HepG2 (cell line): ENCODE results near the gene METRN. TPM values are rescaled to one million over a fixed set of nuclear protein-coding genes. Genes with fewer than 3 reads are reported as not detected.

ENCODE experiments used
- ARNT ChIP-seq: fragments of 450-650 bp; IDR thresholded peaks from 2 replicates; pipeline ENCODE4 v1.6.1; 2017
- ATF7-NPFF ChIP-seq: sonication (generic); formaldehyde crosslinking; IDR thresholded peaks from 2 replicates; pipeline ENCODE4 v1.8.1; 2023; ENCODE audit warnings: mild to moderate bottlenecking, low read depth, missing genetic modification reagents, moderate library complexity
- CBX1 ChIP-seq: IDR thresholded peaks from one replicate; pipeline ENCODE4 v1.6.1; 2016; ENCODE audit warnings: antibody characterized with exemption, low read depth
- DR1 ChIP-seq: sonication (generic); formaldehyde crosslinking; IDR thresholded peaks from 2 replicates; pipeline ENCODE4 v1.8.0; 2021; ENCODE audit warnings: mild to moderate bottlenecking, missing genetic modification reagents, inconsistent platforms
- MAZ ChIP-seq, 2 experiments: sonication (generic) in 1 of 2; formaldehyde crosslinking in 1 of 2; IDR thresholded peaks; 2 replicates each; pipeline versions ENCODE4 v1.5.0 to v1.6.1; 2012 to 2020; ENCODE audit warnings: low read depth in 2 of 2, mild to moderate bottlenecking in 2 of 2, borderline replicate concordance in 1 of 2, improper control_type of control experiment in 1 of 2, low read length in 1 of 2, missing genetic modification reagents in 1 of 2, moderate library complexity in 1 of 2
- MTF2 ChIP-seq: sonication (generic); formaldehyde crosslinking; IDR thresholded peaks from 2 replicates; pipeline ENCODE4 v1.5.0; 2020; ENCODE audit warnings: missing genetic modification reagents, borderline replicate concordance
- NFKBIZ ChIP-seq: IDR thresholded peaks from 2 replicates; pipeline ENCODE4 v1.6.1; 2018; ENCODE audit warnings: missing genetic modification reagents, missing compliant biosample characterization
- SMAD3 ChIP-seq: sonication (generic); formaldehyde crosslinking; IDR thresholded peaks from 2 replicates; pipeline ENCODE4 v1.4.0; 2020; ENCODE audit warnings: missing genetic modification reagents
- SOX13 ChIP-seq, 3 experiments: fragments of 450-650 bp in 1 of 3; sonication (generic) in 1 of 3; formaldehyde crosslinking in 1 of 3; IDR thresholded peaks in 2 of 3; conservative IDR thresholded peaks in 1 of 3; 2 replicates each; pipeline versions ENCODE4 v1.5.0 to v1.6.1; 2016 to 2020; ENCODE audit warnings: antibody characterized with exemption in 1 of 3, mild to moderate bottlenecking in 1 of 3, missing compliant biosample characterization in 1 of 3, missing genetic modification reagents in 1 of 3, moderate library complexity in 1 of 3
- SRSF1 ChIP-seq: fragments of 200-400 bp; formaldehyde crosslinking; optimal IDR thresholded peaks from 2 replicates; pipeline ENCODE3; 2017; ENCODE audit warnings: mild to moderate bottlenecking, low read depth, low read length, moderate library complexity
- STAG1 ChIP-seq: sonication (generic); formaldehyde crosslinking; IDR thresholded peaks from 2 replicates; pipeline ENCODE4 v1.4.0; 2020; ENCODE audit warnings: missing genetic modification reagents
- THAP8 ChIP-seq: sonication (generic); formaldehyde crosslinking; IDR thresholded peaks from 2 replicates; pipeline ENCODE4 v1.5.1; 2020; ENCODE audit warnings: missing genetic modification reagents, mild to moderate bottlenecking, borderline replicate concordance
- YY1 ChIP-seq: IDR thresholded peaks from 2 replicates; pipeline ENCODE4 v1.6.1; 2011; ENCODE audit warnings: low read length, low read depth, moderate library complexity, mild to moderate bottlenecking; ENCODE audit not compliant: insufficient read depth, insufficient replicate concordance
- ZBTB43 ChIP-seq: sonication (generic); formaldehyde crosslinking; conservative IDR thresholded peaks from 2 replicates; pipeline ENCODE4 v1.4.0; 2020; ENCODE audit warnings: missing genetic modification reagents
- ZFP37 ChIP-seq: sonication (generic); formaldehyde crosslinking; IDR thresholded peaks from 2 replicates; pipeline ENCODE4 v1.4.0; 2020; ENCODE audit warnings: missing genetic modification reagents, borderline replicate concordance
- ZNF777 ChIP-seq: sonication (generic); formaldehyde crosslinking; IDR thresholded peaks from 2 replicates; pipeline ENCODE4 v1.4.0; 2020; ENCODE audit warnings: missing genetic modification reagents
- polyA plus RNA-seq, 8 experiments: library from polyadenylated mRNA; depleted of rRNA in 3 of 8; stranded (reverse) in 7 of 8; unstranded in 1 of 8; fragments of >200 nt; fragmentation: Illumina TruSeq in 4 of 8; extraction: Trizol in 4 of 8; gene quantifications; 2 replicates each; pipeline versions ENCODE4 v1.2.1 to v1.2.3, GENCODE V29; 2011 to 2016; ENCODE audit warnings: low read depth in 4 of 8, missing spikeins in 1 of 8, mixed read lengths in 1 of 8; ENCODE audit not compliant: insufficient read depth in 1 of 8
- total RNA-seq, 5 experiments: library from RNA; depleted of rRNA; stranded (reverse); fragments of >200 nt; fragmentation: Illumina TruSeq; extraction: Trizol; gene quantifications; 2 replicates each; pipeline ENCODE4 v1.2.3, GENCODE V29; 2016; ENCODE audit warnings: low read depth in 1 of 5
- TF ChIP-seq, protein P1 (sequence below): sonication (generic); formaldehyde crosslinking; IDR thresholded peaks from 2 replicates; pipeline ENCODE4; 2020; ENCODE audit warnings: missing genetic modification reagents, mild to moderate bottlenecking, borderline replicate concordance
- TF ChIP-seq, protein P2 (sequence below): sonication (generic); formaldehyde crosslinking; IDR thresholded peaks from 2 replicates; pipeline ENCODE4 v1.4.0; 2020; ENCODE audit warnings: missing genetic modification reagents
- TF ChIP-seq, protein P3 (sequence below): IDR thresholded peaks from 2 replicates; pipeline ENCODE4 v1.6.1; 2018; ENCODE audit warnings: missing genetic modification reagents, mild to moderate bottlenecking, missing compliant biosample characterization

METRN gene
- total and polyA plus RNA-seq, 2 of the 13 experiments (the other 11 are each of a cell fraction or from before 2014, with no cell fraction given): 25.5 to 46.1 TPM

DNA sequence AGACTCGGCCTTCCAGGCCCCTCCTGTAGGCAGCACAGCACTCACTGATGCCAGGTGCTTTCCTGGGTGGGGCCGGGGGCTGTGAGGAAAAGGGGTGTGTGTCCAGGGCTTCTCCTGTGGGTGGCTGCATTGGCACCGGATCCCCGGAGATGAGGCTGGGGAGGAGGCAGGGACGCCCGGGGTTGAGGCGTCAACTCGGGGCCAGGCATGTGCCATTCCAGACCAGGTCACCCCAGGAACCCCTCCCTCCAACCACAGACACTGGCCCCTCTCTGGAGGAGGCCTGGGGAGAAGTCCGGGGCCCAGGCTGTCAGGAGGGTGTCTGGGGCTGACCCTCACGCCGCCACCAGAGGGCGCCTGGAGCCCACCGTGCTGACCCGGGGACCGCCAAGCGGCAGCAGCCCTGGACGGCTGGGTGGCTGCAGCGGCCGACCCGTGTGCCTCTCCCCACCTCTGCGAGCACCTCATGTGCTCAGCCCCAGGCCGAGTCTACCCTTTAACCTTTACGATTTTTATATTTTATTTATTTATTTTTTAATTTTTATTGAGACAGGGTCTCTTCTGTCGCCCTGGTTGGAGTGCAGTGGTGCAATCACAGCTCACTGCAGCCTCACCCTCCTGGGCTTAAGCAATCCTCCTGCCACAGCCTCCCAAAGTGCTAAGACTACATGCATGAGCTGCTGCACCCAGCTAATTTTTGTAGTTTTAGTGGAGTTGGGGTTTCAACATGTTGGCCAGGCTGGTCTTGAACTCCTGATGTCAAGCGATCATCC, 3.2 kb upstream of the METRN start (continued):
- TF ChIP-seq, protein P1, sequence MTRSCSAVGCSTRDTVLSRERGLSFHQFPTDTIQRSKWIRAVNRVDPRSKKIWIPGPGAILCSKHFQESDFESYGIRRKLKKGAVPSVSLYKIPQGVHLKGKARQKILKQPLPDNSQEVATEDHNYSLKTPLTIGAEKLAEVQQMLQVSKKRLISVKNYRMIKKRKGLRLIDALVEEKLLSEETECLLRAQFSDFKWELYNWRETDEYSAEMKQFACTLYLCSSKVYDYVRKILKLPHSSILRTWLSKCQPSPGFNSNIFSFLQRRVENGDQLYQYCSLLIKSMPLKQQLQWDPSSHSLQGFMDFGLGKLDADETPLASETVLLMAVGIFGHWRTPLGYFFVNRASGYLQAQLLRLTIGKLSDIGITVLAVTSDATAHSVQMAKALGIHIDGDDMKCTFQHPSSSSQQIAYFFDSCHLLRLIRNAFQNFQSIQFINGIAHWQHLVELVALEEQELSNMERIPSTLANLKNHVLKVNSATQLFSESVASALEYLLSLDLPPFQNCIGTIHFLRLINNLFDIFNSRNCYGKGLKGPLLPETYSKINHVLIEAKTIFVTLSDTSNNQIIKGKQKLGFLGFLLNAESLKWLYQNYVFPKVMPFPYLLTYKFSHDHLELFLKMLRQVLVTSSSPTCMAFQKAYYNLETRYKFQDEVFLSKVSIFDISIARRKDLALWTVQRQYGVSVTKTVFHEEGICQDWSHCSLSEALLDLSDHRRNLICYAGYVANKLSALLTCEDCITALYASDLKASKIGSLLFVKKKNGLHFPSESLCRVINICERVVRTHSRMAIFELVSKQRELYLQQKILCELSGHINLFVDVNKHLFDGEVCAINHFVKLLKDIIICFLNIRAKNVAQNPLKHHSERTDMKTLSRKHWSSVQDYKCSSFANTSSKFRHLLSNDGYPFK (CRISPR knock-in tag): peak; percentile 87; the same call in 1 of the 2 replicates
- 0 out of 2 replicates have a peak, but pooled peaks have one; percentile 47 for TF ChIP-seq SMAD3
- no peak for TF ChIP-seq NFKBIZ (CRISPR knock-in tag)
- peak; percentile 96 for TF ChIP-seq STAG1
- TF ChIP-seq THAP8 (CRISPR knock-in tag): no peak
- TF ChIP-seq DR1 (CRISPR knock-in tag): no peak
- TF ChIP-seq SOX13 (IDR thresholded peaks at IDR 0.05): no peak
- no peak; a peak in 1 of 4 replicates for TF ChIP-seq SOX13 (CRISPR knock-in tag; conservative IDR thresholded peaks at IDR 0.05 in 1 of 2, IDR thresholded peaks at IDR 0.05 in 1 of 2)
- 0 out of 2 replicates have a peak, but pooled peaks have one; percentile 40 for TF ChIP-seq ATF7-NPFF
- no peak for TF ChIP-seq CBX1
- peak; percentile 46 for TF ChIP-seq YY1
- TF ChIP-seq, protein P2, sequence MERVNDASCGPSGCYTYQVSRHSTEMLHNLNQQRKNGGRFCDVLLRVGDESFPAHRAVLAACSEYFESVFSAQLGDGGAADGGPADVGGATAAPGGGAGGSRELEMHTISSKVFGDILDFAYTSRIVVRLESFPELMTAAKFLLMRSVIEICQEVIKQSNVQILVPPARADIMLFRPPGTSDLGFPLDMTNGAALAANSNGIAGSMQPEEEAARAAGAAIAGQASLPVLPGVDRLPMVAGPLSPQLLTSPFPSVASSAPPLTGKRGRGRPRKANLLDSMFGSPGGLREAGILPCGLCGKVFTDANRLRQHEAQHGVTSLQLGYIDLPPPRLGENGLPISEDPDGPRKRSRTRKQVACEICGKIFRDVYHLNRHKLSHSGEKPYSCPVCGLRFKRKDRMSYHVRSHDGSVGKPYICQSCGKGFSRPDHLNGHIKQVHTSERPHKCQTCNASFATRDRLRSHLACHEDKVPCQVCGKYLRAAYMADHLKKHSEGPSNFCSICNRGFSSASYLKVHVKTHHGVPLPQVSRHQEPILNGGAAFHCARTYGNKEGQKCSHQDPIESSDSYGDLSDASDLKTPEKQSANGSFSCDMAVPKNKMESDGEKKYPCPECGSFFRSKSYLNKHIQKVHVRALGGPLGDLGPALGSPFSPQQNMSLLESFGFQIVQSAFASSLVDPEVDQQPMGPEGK (CRISPR knock-in tag): peak; percentile 44; the same call in 1 of the 2 replicates
- TF ChIP-seq MAZ (IDR thresholded peaks at IDR 0.05; ENCODE audit: borderline replicate concordance, low read depth, low read length): 0 out of 2 replicates have a peak, but pooled peaks have one; percentile 36
- TF ChIP-seq MAZ (CRISPR knock-in tag; IDR thresholded peaks at IDR 0.05; ENCODE audit: low read depth): no peak
- TF ChIP-seq ZNF777 (CRISPR knock-in tag): peak; percentile 74
- TF ChIP-seq, protein P3, sequence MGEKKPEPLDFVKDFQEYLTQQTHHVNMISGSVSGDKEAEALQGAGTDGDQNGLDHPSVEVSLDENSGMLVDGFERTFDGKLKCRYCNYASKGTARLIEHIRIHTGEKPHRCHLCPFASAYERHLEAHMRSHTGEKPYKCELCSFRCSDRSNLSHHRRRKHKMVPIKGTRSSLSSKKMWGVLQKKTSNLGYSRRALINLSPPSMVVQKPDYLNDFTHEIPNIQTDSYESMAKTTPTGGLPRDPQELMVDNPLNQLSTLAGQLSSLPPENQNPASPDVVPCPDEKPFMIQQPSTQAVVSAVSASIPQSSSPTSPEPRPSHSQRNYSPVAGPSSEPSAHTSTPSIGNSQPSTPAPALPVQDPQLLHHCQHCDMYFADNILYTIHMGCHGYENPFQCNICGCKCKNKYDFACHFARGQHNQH (CRISPR knock-in tag): peak; percentile 25; the same call in 1 of the 2 replicates
- TF ChIP-seq ZBTB43 (CRISPR knock-in tag): no peak
- no peak for TF ChIP-seq ARNT
- TF ChIP-seq SRSF1: no peak
- no peak for TF ChIP-seq ZFP37
- 0 out of 2 replicates have a peak, but pooled peaks have one; percentile 26 for TF ChIP-seq MTF2
